HG03457 (cell line): ENCODE measurements around the gene PRKD3.

Experiments
- ATAC-seq: cut with Tn5 transposase; IDR thresholded peaks from one replicate; pipeline ENCODE4 v1.9.1; 2021; ENCODE audit warnings: moderate number of reproducible peaks; ENCODE audit not compliant: unreplicated experiment

PRKD3 gene

GRCh38 chr2:37324786-37325624 is at the start of gene PRKD3:
Gene PRKD3 (minus strand): TSS chr2:37324833. CDS start chr2:37316524, 8,309 bp downstream.
- peak; percentile 47 for ATAC-seq

GRCh38 chr2:37372000-37372399 is 47.4 kb upstream of the PRKD3 start:
- no peak for ATAC-seq

- ATAC-seq, result no peak
Observed at GRCh38 chr2:37370666-37371065, 46.0 kb upstream of the PRKD3 start.

GRCh38 chr2:37367984-37368383 is 43.4 kb upstream of the PRKD3 start:
- no peak for ATAC-seq

- ATAC-seq, result no peak
Observed at GRCh38 chr2:37367310-37367709, 42.7 kb upstream of the PRKD3 start.

GRCh38 chr2:37366773-37367172 is 42.1 kb upstream of the PRKD3 start:
- no peak for ATAC-seq

GRCh38 chr2:37365669-37366068 is 41.0 kb upstream of the PRKD3 start:
- ATAC-seq, result peak; percentile 73

- no peak for ATAC-seq
Observed at GRCh38 chr2:37364351-37364750, 39.7 kb upstream of the PRKD3 start.

GRCh38 chr2:37361994-37362698 is 37.5 kb upstream of the PRKD3 start:
- ATAC-seq, result no peak

GRCh38 chr2:37361216-37361815 is 36.7 kb upstream of the PRKD3 start:
- no peak for ATAC-seq

GRCh38 chr2:37358466-37358865 is 33.8 kb upstream of the PRKD3 start:
- ATAC-seq, result no peak

GRCh38 chr2:37357530-37357929 is 32.9 kb upstream of the PRKD3 start:
- no peak for ATAC-seq

GRCh38 chr2:37357069-37357468 is 32.4 kb upstream of the PRKD3 start:
- ATAC-seq, result no peak

GRCh38 chr2:37356299-37356698 is 31.7 kb upstream of the PRKD3 start:
- no peak for ATAC-seq

GRCh38 chr2:37355735-37356134 is 31.1 kb upstream of the PRKD3 start:
- no peak for ATAC-seq

GRCh38 chr2:37354531-37354930 is 29.9 kb upstream of the PRKD3 start:
- ATAC-seq, result no peak

- ATAC-seq, result peak; percentile 55
Observed at GRCh38 chr2:37350034-37350433, 25.4 kb upstream of the PRKD3 start.

- ATAC-seq, result no peak
Observed at GRCh38 chr2:37349231-37349860, 24.7 kb upstream of the PRKD3 start.

- no peak for ATAC-seq
Observed at GRCh38 chr2:37348155-37348554, 23.5 kb upstream of the PRKD3 start.

GRCh38 chr2:37344453-37345361 is 20.1 kb upstream of the PRKD3 start, which contains the start of gene QPCT:
Gene QPCT (plus strand): TSS chr2:37344630. CDS start chr2:37344732, 102 bp downstream.
- ATAC-seq, result no peak
